Stromal cell of bone marrow (primary cell): ENCODE measurements around the gene C17orf50.
"Not testable (repeated sequence)": the region's sequence is repeated elsewhere in the genome, so short reads cannot be mapped to it uniquely, and the experiment has no call there.

Experiments
- DNase-seq: peaks from one replicate; pipeline ENCODE4 v3.0.0-alpha.2; 2012; ENCODE audit warnings: low read depth

C17orf50 gene

GRCh38 chr17:35734396-35734795, 26.3 kb upstream of the C17orf50 start:
- DNase-seq: no peak

- no peak for DNase-seq
Measured at GRCh38 chr17:35735036-35735805, 25.5 kb upstream of the C17orf50 start.

DNA sequence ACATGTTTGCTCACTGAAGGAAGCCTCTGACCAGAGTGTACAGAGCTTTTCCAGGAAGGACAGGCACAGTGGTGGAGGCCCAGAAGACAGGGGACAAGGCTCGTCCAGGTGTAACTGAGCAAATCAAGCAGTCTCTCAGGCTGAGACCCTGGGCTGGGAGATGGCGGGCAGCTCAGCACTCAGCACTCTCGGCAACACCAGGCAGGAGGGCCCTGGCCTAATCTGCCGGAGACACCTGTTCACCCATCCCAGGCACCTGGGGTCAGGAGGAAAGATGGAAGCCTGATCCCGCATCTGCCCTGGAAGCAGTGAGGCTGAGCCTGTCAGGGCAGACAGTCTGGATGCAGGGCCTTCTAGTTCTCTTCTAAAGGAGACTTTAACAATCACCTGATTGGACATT, 24.5 kb upstream of the C17orf50 start:
- no peak for DNase-seq

- DNase-seq: no peak
Measured at GRCh38 chr17:35738519-35739133, 22.1 kb upstream of the C17orf50 start.

GRCh38 chr17:35740216-35740615, 20.5 kb upstream of the C17orf50 start:
- no peak for DNase-seq

GRCh38 chr17:35740997-35741931, 19.4 kb upstream of the C17orf50 start:
- DNase-seq: no peak

- no peak for DNase-seq
Measured at GRCh38 chr17:35742496-35742895, 18.2 kb upstream of the C17orf50 start.

- DNase-seq: no peak
Measured at GRCh38 chr17:35742896-35743477, 17.7 kb upstream of the C17orf50 start.

- DNase-seq: no peak
Measured at GRCh38 chr17:35743626-35744328, 16.9 kb upstream of the C17orf50 start.

GRCh38 chr17:35744830-35745229, 15.9 kb upstream of the C17orf50 start:
- no peak for DNase-seq

DNA sequence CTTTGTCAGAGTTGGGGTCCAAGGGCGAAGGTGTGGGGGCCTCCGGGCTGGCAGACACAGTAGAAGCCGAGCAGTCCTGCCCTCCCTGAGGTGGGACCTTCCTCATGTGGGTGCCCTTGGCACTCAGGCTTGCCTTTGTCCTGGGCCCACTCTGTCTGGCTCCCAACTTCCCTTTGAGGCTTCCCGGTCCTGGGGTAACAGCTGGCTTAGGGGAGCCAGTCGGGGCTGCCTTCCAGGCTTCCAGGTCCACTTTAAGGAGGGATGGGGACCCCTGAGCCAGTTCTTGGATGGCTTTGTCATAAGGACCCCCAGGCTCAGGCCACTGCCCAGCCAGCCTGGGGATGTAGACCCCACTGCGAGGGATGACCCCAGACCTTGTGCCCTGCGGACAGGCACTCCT, 15.4 kb upstream of the C17orf50 start:
- DNase-seq: no peak

DNA sequence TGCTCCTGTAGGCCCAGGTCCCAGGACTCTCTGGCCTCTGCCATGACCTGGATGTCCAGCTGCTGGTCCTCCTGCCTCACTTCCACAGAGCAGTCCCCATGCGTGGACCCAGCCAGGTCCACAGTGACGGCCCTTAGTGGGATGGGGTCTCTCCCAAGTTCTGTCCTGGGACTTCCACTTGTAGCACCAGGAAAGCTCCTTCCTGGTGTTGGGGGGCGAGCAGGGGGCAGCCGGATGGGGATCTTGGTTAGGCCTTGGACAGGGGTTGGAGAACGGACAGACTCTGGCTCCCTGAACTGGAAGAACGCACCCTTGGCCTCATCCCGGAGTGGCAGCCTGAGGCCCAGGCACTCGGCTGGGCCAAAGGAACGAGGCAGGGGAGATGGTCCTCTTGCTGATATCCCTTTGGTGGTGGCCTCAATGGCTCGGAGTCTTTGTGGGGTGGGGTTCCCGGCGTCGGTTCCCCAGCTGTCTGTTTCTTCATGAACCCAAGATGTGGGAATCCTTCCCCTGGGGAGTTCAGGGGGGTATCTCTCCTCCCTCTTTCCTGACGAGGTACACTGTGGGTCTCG, 14.9 kb upstream of the C17orf50 start:
- DNase-seq: no peak

GRCh38 chr17:35747540-35748017, 13.1 kb upstream of the C17orf50 start:
- peak; percentile 56 for DNase-seq

GRCh38 chr17:35748341-35748841, 12.3 kb upstream of the C17orf50 start:
- DNase-seq: no peak

- no peak for DNase-seq
Measured at GRCh38 chr17:35748979-35749378, 11.7 kb upstream of the C17orf50 start.

DNA sequence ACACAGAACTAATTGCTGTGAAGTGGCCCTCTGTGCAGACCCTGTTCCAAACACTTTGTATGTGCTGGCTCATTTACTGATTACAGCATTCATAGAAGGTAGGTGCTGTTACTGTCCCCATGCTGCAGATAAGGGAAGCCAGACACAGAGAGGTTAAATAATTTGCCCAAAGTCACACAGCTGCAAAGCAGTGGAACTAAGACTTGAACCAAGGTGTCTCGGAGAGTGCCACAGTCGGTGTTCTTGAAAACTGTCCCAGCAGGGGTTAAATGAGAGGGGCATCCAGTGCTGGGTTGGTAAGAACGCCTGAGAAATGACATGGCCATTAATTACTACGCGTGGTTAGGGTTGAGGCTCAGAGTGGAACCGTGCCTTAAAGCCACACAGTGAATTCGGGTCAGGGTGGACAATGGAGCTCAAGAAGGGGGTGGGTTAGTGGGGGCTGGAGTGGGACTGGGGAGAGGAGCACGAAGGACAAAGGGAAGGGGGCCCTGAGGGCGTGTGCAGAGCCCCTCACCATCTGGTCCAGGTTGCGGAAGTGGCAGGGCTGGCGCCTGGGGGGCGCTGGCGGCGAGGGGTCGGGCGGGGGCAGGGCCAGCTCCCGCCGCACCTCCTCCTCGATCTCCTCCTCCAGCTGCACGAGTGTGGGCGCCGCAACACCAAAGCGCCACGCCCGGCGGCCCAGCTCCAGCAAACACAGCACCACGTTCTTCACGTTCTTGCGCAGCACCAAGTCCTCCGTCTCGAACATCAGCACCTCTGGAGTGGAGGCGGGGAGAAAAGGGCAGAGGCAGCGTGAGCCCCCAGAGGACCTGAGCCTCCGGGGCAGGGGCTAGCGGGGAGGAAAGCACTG, 10.9 kb upstream of the C17orf50 start:
- DNase-seq: no peak

GRCh38 chr17:35750526-35751395, 9.9 kb upstream of the C17orf50 start:
- no peak for DNase-seq

GRCh38 chr17:35751541-35751940, 9.1 kb upstream of the C17orf50 start:
- DNase-seq: not testable (repeated sequence)

- DNase-seq: no peak
Measured at GRCh38 chr17:35752471-35752870, 8.2 kb upstream of the C17orf50 start.
